ENCODE measurements around the gene UTP18. TPM values are rescaled to one million over a fixed set of nuclear protein-coding genes. Genes with fewer than 3 reads are reported as not detected.

The UTP18 gene
- total and polyA plus RNA-seq, 2 of the 13 experiments (the other 11 are each of a cell fraction or from before 2014, with no cell fraction given): 35.2 to 104 TPM

DNA sequence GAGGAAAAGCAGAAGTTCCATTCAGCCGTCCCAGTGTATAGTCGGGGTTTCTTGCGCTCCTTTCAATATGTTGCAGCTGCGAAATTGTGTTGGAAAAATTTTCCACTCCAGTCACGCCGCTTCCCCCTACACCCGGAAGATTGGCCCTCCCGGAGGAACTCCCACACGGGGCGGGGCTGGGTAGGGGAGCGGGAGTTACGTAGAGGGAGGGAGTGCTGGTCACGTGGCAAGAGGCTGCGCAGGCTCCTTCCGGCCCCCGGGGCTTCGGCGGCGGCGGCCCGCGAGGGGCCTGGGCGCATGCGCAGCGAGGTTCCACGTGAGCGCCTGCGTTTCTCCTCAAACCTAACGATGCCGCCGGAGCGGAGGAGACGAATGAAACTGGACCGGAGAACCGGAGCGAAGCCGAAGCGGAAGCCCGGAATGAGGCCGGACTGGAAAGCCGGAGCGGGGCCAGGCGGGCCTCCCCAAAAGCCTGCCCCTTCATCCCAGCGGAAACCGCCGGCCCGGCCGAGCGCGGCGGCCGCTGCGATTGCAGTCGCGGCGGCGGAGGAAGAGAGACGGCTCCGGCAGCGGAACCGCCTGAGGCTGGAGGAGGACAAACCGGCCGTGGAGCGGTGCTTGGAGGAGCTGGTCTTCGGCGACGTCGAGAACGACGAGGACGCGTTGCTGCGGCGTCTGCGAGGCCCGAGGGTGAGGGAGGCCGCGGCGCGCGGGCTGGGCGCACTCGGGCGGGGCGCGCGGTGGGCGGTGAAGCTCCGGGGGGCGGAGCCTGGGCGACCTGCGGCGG, at the start of gene UTP18 (continued):
- TF ChIP-seq, protein P1, sequence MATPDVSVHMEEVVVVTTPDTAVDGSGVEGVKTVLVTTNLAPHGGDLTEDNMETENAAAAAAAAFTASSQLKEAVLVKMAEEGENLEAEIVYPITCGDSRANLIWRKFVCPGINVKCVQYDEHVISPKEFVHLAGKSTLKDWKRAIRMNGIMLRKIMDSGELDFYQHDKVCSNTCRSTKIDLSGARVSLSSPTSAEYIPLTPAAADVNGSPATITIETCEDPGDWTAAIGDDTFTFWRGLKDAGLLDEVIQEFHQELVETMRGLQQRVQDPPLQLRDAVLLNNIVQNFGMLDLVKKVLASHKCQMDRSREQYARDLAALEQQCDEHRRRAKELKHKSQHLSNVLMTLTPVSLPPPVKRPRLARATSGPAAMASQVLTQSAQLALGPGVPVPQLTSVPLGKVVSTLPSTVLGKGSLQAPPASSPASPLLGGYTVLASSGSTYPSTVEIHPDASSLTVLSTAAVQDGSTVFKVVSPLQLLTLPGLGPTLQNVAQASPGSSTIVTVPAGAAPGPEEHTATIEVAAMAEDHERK (CRISPR knock-in tag; IDR thresholded peaks at IDR 0.05; ENCODE audit: low read depth): peak; percentile 36; the same call in 1 of the 2 replicates
- peak; percentile 77; the same call in 1 of the 2 replicates for TF ChIP-seq ZZZ3 (CRISPR knock-in tag; IDR thresholded peaks at IDR 0.05; ENCODE audit: borderline replicate concordance)
- TF ChIP-seq GATA4 (IDR thresholded peaks at IDR 0.05; ENCODE audit: borderline replicate concordance, low read depth): no peak
- TF ChIP-seq SP5 (CRISPR knock-in tag; IDR thresholded peaks at IDR 0.05; ENCODE audit: borderline replicate concordance, low read depth): peak; percentile 70; the same call in 1 of the 2 replicates
- TF ChIP-seq ZNF501 (CRISPR knock-in tag; IDR thresholded peaks at IDR 0.05): peak; percentile 96
- TF ChIP-seq, protein P2, sequence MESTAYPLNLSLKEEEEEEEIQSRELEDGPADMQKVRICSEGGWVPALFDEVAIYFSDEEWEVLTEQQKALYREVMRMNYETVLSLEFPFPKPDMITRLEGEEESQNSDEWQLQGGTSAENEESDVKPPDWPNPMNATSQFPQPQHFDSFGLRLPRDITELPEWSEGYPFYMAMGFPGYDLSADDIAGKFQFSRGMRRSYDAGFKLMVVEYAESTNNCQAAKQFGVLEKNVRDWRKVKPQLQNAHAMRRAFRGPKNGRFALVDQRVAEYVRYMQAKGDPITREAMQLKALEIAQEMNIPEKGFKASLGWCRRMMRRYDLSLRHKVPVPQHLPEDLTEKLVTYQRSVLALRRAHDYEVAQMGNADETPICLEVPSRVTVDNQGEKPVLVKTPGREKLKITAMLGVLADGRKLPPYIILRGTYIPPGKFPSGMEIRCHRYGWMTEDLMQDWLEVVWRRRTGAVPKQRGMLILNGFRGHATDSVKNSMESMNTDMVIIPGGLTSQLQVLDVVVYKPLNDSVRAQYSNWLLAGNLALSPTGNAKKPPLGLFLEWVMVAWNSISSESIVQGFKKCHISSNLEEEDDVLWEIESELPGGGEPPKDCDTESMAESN (CRISPR knock-in tag; conservative IDR thresholded peaks at IDR 0.05): peak; percentile 73
- TF ChIP-seq NCOA1 (CRISPR knock-in tag; IDR thresholded peaks at IDR 0.05): peak; percentile 90
- TF ChIP-seq, protein P3, sequence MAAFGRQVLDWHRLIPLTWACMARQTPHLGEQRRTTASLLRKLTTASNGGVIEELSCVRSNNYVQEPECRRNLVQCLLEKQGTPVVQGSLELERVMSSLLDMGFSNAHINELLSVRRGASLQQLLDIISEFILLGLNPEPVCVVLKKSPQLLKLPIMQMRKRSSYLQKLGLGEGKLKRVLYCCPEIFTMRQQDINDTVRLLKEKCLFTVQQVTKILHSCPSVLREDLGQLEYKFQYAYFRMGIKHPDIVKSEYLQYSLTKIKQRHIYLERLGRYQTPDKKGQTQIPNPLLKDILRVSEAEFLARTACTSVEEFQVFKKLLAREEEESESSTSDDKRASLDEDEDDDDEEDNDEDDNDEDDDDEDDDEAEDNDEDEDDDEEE (CRISPR knock-in tag; IDR thresholded peaks at IDR 0.05): peak; percentile 98
- no peak for TF ChIP-seq ZNF530 (CRISPR knock-in tag; IDR thresholded peaks at IDR 0.05; ENCODE audit: low read depth)
- TF ChIP-seq EED (CRISPR knock-in tag; IDR thresholded peaks at IDR 0.05): peak; percentile 99
- TF ChIP-seq ZNF879 (CRISPR knock-in tag; IDR thresholded peaks at IDR 0.05): peak; percentile 50; the same call in 1 of the 2 replicates
- peak; percentile 28 for TF ChIP-seq SMAD3 (CRISPR knock-in tag; IDR thresholded peaks at IDR 0.05)
- TF ChIP-seq SATB2 (CRISPR knock-in tag; IDR thresholded peaks at IDR 0.05): peak; percentile 91
- TF ChIP-seq ZNF720 (CRISPR knock-in tag; IDR thresholded peaks at IDR 0.05): no peak
- TF ChIP-seq ZBTB20 (CRISPR knock-in tag; IDR thresholded peaks at IDR 0.05; ENCODE audit: borderline replicate concordance, low read depth): peak; percentile 74; the same call in 1 of the 2 replicates
- TF ChIP-seq BHLHE40 (IDR thresholded peaks at IDR 0.05; ENCODE audit: low read length): peak; percentile 96
- peak; percentile 98; the same call in 1 of the 2 replicates for TF ChIP-seq KAT7 (CRISPR knock-in tag; IDR thresholded peaks at IDR 0.05; ENCODE audit: borderline replicate concordance)
- no peak; the same call in 1 of the 2 replicates for TF ChIP-seq ZSCAN25 (CRISPR knock-in tag; IDR thresholded peaks at IDR 0.05)
- TF ChIP-seq ZNF44 (CRISPR knock-in tag; IDR thresholded peaks at IDR 0.05): no peak; the same call in none of the 2 replicates
- TF ChIP-seq, protein P4, sequence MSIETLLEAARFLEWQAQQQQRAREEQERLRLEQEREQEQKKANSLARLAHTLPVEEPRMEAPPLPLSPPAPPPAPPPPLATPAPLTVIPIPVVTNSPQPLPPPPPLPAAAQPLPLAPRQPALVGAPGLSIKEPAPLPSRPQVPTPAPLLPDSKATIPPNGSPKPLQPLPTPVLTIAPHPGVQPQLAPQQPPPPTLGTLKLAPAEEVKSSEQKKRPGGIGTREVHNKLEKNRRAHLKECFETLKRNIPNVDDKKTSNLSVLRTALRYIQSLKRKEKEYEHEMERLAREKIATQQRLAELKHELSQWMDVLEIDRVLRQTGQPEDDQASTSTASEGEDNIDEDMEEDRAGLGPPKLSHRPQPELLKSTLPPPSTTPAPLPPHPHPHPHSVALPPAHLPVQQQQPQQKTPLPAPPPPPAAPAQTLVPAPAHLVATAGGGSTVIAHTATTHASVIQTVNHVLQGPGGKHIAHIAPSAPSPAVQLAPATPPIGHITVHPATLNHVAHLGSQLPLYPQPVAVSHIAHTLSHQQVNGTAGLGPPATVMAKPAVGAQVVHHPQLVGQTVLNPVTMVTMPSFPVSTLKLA (IDR thresholded peaks at IDR 0.05): peak; percentile 77
- no peak for TF ChIP-seq HMGA1 (CRISPR knock-in tag; conservative IDR thresholded peaks at IDR 0.05)
- TF ChIP-seq ZNF121 (CRISPR knock-in tag; IDR thresholded peaks at IDR 0.05): no peak
- TF ChIP-seq KMT2A (CRISPR knock-in tag; IDR thresholded peaks at IDR 0.05): peak; percentile 82
- peak; percentile 91 for TF ChIP-seq ELF1 (CRISPR knock-in tag; IDR thresholded peaks at IDR 0.05)
- TF ChIP-seq RAD51 (IDR thresholded peaks at IDR 0.05; ENCODE audit: borderline replicate concordance): peak; percentile 94
- no peak for TF ChIP-seq PLRG1 (conservative IDR thresholded peaks at IDR 0.05)
- TF ChIP-seq ZMYM4 (CRISPR knock-in tag; IDR thresholded peaks at IDR 0.05): peak; percentile 87

All from HepG2 (cell line).